GM13976 (cell line): Measurements from ENCODE around the gene LCN9.

Experiments
- DNase-seq: peaks from one replicate; pipeline ENCODE4 v3.0.0; 2012; ENCODE audit warnings: low spot score
- CTCF ChIP-seq: IDR thresholded peaks from 2 replicates; pipeline ENCODE4 v1.5.1; 2012; ENCODE audit warnings: borderline replicate concordance, mild to moderate bottlenecking; ENCODE audit not compliant: insufficient read depth; ENCODE audit errors: extremely low read depth, missing control alignments, control extremely low read depth
- in situ Hi-C: fragments of 300-500 bp; cut with MboI; formaldehyde crosslinking; loops from one replicate; pipeline ENCODE4 v1.12.0; 2022; ENCODE audit warnings: low sequenced_read_pairs, mixed read lengths, inconsistent platforms; ENCODE audit not compliant: unreplicated experiment

Gene LCN9

GRCh38 chr9:135706288-135706687, 43.2 kb downstream of the LCN9 start:
- in situ Hi-C loops, result no loop called here
- no peak for TF ChIP-seq CTCF
- DNase-seq, result no peak

- in situ Hi-C loops, result no loop called here
- no peak for DNase-seq
- no peak for TF ChIP-seq CTCF
Measured at GRCh38 chr9:135707252-135708138, 44.4 kb downstream of the LCN9 start.

- in situ Hi-C loops, result no loop called here
- TF ChIP-seq CTCF, result no peak
- DNase-seq, result no peak
Measured at GRCh38 chr9:135708164-135708563, 45.1 kb downstream of the LCN9 start.

GRCh38 chr9:135711391-135711790, 48.3 kb downstream of the LCN9 start:
- TF ChIP-seq CTCF, result no peak
- in situ Hi-C loops, result no loop called here

GRCh38 chr9:135711881-135712280, 48.8 kb downstream of the LCN9 start:
- no peak for TF ChIP-seq CTCF
- in situ Hi-C loops, result no loop called here
- no peak for DNase-seq

More at GRCh38 chr9:135711391-135711790, 48.3 kb downstream of the LCN9 start:
- DNase-seq, result no peak

GRCh38 chr9:135712613-135713295, 49.6 kb downstream of the LCN9 start:
- in situ Hi-C loops, result no loop called here
- no peak for TF ChIP-seq CTCF
- DNase-seq, result no peak
